ENCODE measurements around the gene SCNN1B.
A peak's percentile ranks its signal among the peaks of the same experiment; 100 is the strongest.
"Not testable (repeated sequence)": the region's sequence is repeated elsewhere in the genome, so short reads cannot be mapped to it uniquely, and the experiment has no call there.

Gene SCNN1B

GRCh38 chr16:23302045-23302956 is at the start of gene SCNN1B:
TSS of gene SCNN1B (plus strand) at chr16:23302302. CDS start at chr16:23348600, 46,298 bp downstream.
- TF ChIP-seq CTCF (IDR thresholded peaks at IDR 0.05; ENCODE audit: insufficient read depth, low read length, poor library complexity, severe bottlenecking), result peak; percentile 17
- no peak for TF ChIP-seq EZH2phosphoT487 (conservative IDR thresholded peaks at IDR 0.05; ENCODE audit: low read length)
- Histone ChIP-seq H3K36me3 (ENCODE audit: low read length) (no peaks in the 10 kb centered on the region), H3K9me2 (replicated peaks; ENCODE audit: insufficient read depth, low read length) (no peaks in the 10 kb centered on the region), H3K27me3 (ENCODE audit: low read length) (no peaks in the 10 kb centered on the region), H3K4me2 (ENCODE audit: low read depth, low read length, poor library complexity, severe bottlenecking) (peak within 1 kb of the TSS; percentile 68), H3K9ac (ENCODE audit: low read length) (peak within 1 kb of the TSS; percentile 73), H4K20me1 (ENCODE audit: low read depth, low read length) (no peaks in the 10 kb centered on the region), H3K9me3 (ENCODE audit: insufficient read depth, low read length) (no peaks in the 10 kb centered on the region), H3K27ac (ENCODE audit: low read depth, low read length) (peak within 1 kb of the TSS; percentile 13; the same call in 1 of the 2 replicates), H2AFZ (ENCODE audit: low read depth, low read length, severe bottlenecking) (peak within 1 kb of the TSS; percentile 92), H3K79me2 (ENCODE audit: insufficient read depth, low read length) (no peaks in the 10 kb centered on the region), H3K4me3 (ENCODE audit: insufficient read depth, low read length, poor library complexity, severe bottlenecking) (peak within 1 kb of the TSS; percentile 67), H3F3A (ENCODE audit: insufficient read depth) (peaks cover 6% of the 10 kb centered on the region)

- Histone ChIP-seq H3K9me2 (replicated peaks; ENCODE audit: insufficient read depth, low read length) (no peaks in the 10 kb centered on the region), H4K20me1 (ENCODE audit: low read depth, low read length) (no peaks in the 10 kb centered on the region), H3K36me3 (ENCODE audit: low read length) (no peaks in the 10 kb centered on the region), H3F3A (ENCODE audit: insufficient read depth) (no peaks in the 10 kb centered on the region), H3K9me3 (ENCODE audit: insufficient read depth, low read length) (no peaks in the 10 kb centered on the region), H2AFZ (ENCODE audit: low read depth, low read length, severe bottlenecking) (no peak overlapping the region), H3K79me2 (ENCODE audit: insufficient read depth, low read length) (no peaks in the 10 kb centered on the region), H3K27ac (ENCODE audit: low read depth, low read length) (no peak overlapping the region), H3K27me3 (ENCODE audit: low read length) (no peaks in the 10 kb centered on the region), H3K4me3 (ENCODE audit: insufficient read depth, low read length, poor library complexity, severe bottlenecking) (no peak overlapping the region), H3K9ac (ENCODE audit: low read length) (no peak overlapping the region), H3K4me2 (ENCODE audit: low read depth, low read length, poor library complexity, severe bottlenecking) (no peak overlapping the region)
- no peak for TF ChIP-seq CTCF (IDR thresholded peaks at IDR 0.05; ENCODE audit: insufficient read depth, low read length, poor library complexity, severe bottlenecking)
- TF ChIP-seq EZH2phosphoT487 (conservative IDR thresholded peaks at IDR 0.05; ENCODE audit: low read length), result no peak
Observed at GRCh38 chr16:23252310-23252709, 49.8 kb upstream of the SCNN1B start.

- H3F3A ChIP-seq (ENCODE audit: insufficient read depth); H3K79me2 ChIP-seq (ENCODE audit: insufficient read depth, low read length); H3K4me2 ChIP-seq (ENCODE audit: low read depth, low read length, poor library complexity, severe bottlenecking); H3K27me3 ChIP-seq (ENCODE audit: low read length); H3K4me3 ChIP-seq (ENCODE audit: insufficient read depth, low read length, poor library complexity, severe bottlenecking); H3K9ac ChIP-seq (ENCODE audit: low read length); H3K9me3 ChIP-seq (ENCODE audit: insufficient read depth, low read length); H3K9me2 ChIP-seq (replicated peaks; ENCODE audit: insufficient read depth, low read length); H4K20me1 ChIP-seq (ENCODE audit: low read depth, low read length); H3K27ac ChIP-seq (ENCODE audit: low read depth, low read length); H2AFZ ChIP-seq (ENCODE audit: low read depth, low read length, severe bottlenecking); H3K36me3 ChIP-seq (ENCODE audit: low read length): not testable (repeated sequence)
Observed at GRCh38 chr16:23253650-23254049, 48.5 kb upstream of the SCNN1B start.

GRCh38 chr16:23254338-23254737 is 47.8 kb upstream of the SCNN1B start:
- Histone ChIP-seq H3K4me2 (ENCODE audit: low read depth, low read length, poor library complexity, severe bottlenecking) (no peak overlapping the region), H4K20me1 (ENCODE audit: low read depth, low read length) (no peaks in the 10 kb centered on the region), H3K36me3 (ENCODE audit: low read length) (no peaks in the 10 kb centered on the region), H3K9me2 (replicated peaks; ENCODE audit: insufficient read depth, low read length) (no peaks in the 10 kb centered on the region), H3F3A (ENCODE audit: insufficient read depth) (no peaks in the 10 kb centered on the region), H3K9ac (ENCODE audit: low read length) (no peak overlapping the region), H3K4me3 (ENCODE audit: insufficient read depth, low read length, poor library complexity, severe bottlenecking) (no peak overlapping the region), H3K27me3 (ENCODE audit: low read length) (no peaks in the 10 kb centered on the region), H3K9me3 (ENCODE audit: insufficient read depth, low read length) (no peaks in the 10 kb centered on the region), H3K79me2 (ENCODE audit: insufficient read depth, low read length) (no peaks in the 10 kb centered on the region), H2AFZ (ENCODE audit: low read depth, low read length, severe bottlenecking) (no peak overlapping the region), H3K27ac (ENCODE audit: low read depth, low read length) (no peak overlapping the region)
- no peak for TF ChIP-seq EZH2phosphoT487 (conservative IDR thresholded peaks at IDR 0.05; ENCODE audit: low read length)
- no peak for TF ChIP-seq CTCF (IDR thresholded peaks at IDR 0.05; ENCODE audit: insufficient read depth, low read length, poor library complexity, severe bottlenecking)
